HG02642 (cell line): ENCODE results near the gene GTF2H3.

Source experiments
- ATAC-seq: cut with Tn5 transposase; IDR thresholded peaks from one replicate; pipeline ENCODE4 v1.9.1; 2021; ENCODE audit warnings: mild to moderate bottlenecking; ENCODE audit not compliant: unreplicated experiment, poor library complexity

Gene GTF2H3

GRCh38 chr12:123643911-123644310 is 10.3 kb downstream of the GTF2H3 start:
- no peak for ATAC-seq

GRCh38 chr12:123645380-123645779 is 11.8 kb downstream of the GTF2H3 start:
- no peak for ATAC-seq

GRCh38 chr12:123645878-123646277 is 12.2 kb downstream of the GTF2H3 start:
- no peak for ATAC-seq

GRCh38 chr12:123648401-123648800 is 14.8 kb downstream of the GTF2H3 start:
- no peak for ATAC-seq

GRCh38 chr12:123654129-123654701 is 20.6 kb downstream of the GTF2H3 start:
- no peak for ATAC-seq

GRCh38 chr12:123655420-123655819 is 21.8 kb downstream of the GTF2H3 start:
- ATAC-seq = peak; percentile 81

GRCh38 chr12:123656392-123656791 is 22.8 kb downstream of the GTF2H3 start:
- no peak for ATAC-seq

GRCh38 chr12:123657211-123657610 is 23.6 kb downstream of the GTF2H3 start:
- ATAC-seq = no peak

- no peak for ATAC-seq
These were observed 26.5 kb downstream of the GTF2H3 start for GRCh38 chr12:123659996-123660727.

- no peak for ATAC-seq
These were observed 34.1 kb downstream of the GTF2H3 start for GRCh38 chr12:123667771-123668170.

- ATAC-seq = peak; percentile 99
These were observed 37.5 kb downstream of the GTF2H3 start, which contains the start of gene TCTN2 for GRCh38 chr12:123670882-123671728. TSS of gene TCTN2 (plus strand) at chr12:123671113. CDS start at chr12:123671241, 128 bp downstream.

- no peak for ATAC-seq
These were observed 38.2 kb downstream of the GTF2H3 start for GRCh38 chr12:123671876-123672275.

GRCh38 chr12:123675436-123675835 is 41.8 kb downstream of the GTF2H3 start:
- no peak for ATAC-seq

GRCh38 chr12:123676616-123677320 is 43.1 kb downstream of the GTF2H3 start:
- no peak for ATAC-seq

GRCh38 chr12:123678981-123679380 is 45.4 kb downstream of the GTF2H3 start:
- no peak for ATAC-seq

GRCh38 chr12:123681605-123682004 is 48.0 kb downstream of the GTF2H3 start:
- no peak for ATAC-seq

GRCh38 chr12:123683964-123684363 is 50.3 kb downstream of the GTF2H3 start:
- no peak for ATAC-seq

GRCh38 chr12:123686636-123687190 is 53.1 kb downstream of the GTF2H3 start:
- no peak for ATAC-seq

- ATAC-seq = no peak
These were observed 56.7 kb downstream of the GTF2H3 start for GRCh38 chr12:123690191-123690840.

GRCh38 chr12:123696207-123696606 is 62.6 kb downstream of the GTF2H3 start:
- no peak for ATAC-seq
